ENCODE data around the gene MAPKBP1.

The MAPKBP1 gene

GRCh38 chr15:41848631-41849030 is 74.3 kb downstream of the MAPKBP1 start:
- DNase-seq (ENCODE audit: low read depth), result peak; percentile 59

- no peak for DNase-seq (ENCODE audit: low read depth)
Measured at GRCh38 chr15:41849204-41849603, 74.9 kb downstream of the MAPKBP1 start.

GRCh38 chr15:41849861-41850260 is 75.6 kb downstream of the MAPKBP1 start:
- no peak for DNase-seq (ENCODE audit: low read depth)

- DNase-seq (ENCODE audit: low read depth), result no peak
Measured at GRCh38 chr15:41850482-41851166, 76.3 kb downstream of the MAPKBP1 start.

GRCh38 chr15:41851167-41851523 is 76.9 kb downstream of the MAPKBP1 start:
- DNase-seq (ENCODE audit: low read depth), result no peak

GRCh38 chr15:41851755-41852370 is 77.6 kb downstream of the MAPKBP1 start:
- no peak for DNase-seq (ENCODE audit: low read depth)

- no peak for DNase-seq (ENCODE audit: low read depth)
Measured at GRCh38 chr15:41852736-41853590, 78.7 kb downstream of the MAPKBP1 start.

- no peak for DNase-seq (ENCODE audit: low read depth)
Measured at GRCh38 chr15:41853831-41854230, 79.5 kb downstream of the MAPKBP1 start.

- DNase-seq (ENCODE audit: low read depth), result no peak
Measured at GRCh38 chr15:41854443-41854842, 80.2 kb downstream of the MAPKBP1 start.

- no peak for DNase-seq (ENCODE audit: low read depth)
Measured at GRCh38 chr15:41855261-41855961, 81.1 kb downstream of the MAPKBP1 start.

- no peak for DNase-seq (ENCODE audit: low read depth)
Measured at GRCh38 chr15:41856262-41856661, 82.0 kb downstream of the MAPKBP1 start.

- no peak for DNase-seq (ENCODE audit: low read depth)
Measured at GRCh38 chr15:41856716-41857115, 82.4 kb downstream of the MAPKBP1 start.

- no peak for DNase-seq (ENCODE audit: low read depth)
Measured at GRCh38 chr15:41857316-41857715, 83.0 kb downstream of the MAPKBP1 start.

GRCh38 chr15:41858756-41859155 is 84.5 kb downstream of the MAPKBP1 start:
- DNase-seq (ENCODE audit: low read depth), result no peak

- no peak for DNase-seq (ENCODE audit: low read depth)
Measured at GRCh38 chr15:41860049-41860828, 86.0 kb downstream of the MAPKBP1 start.

- DNase-seq (ENCODE audit: low read depth), result no peak
Measured at GRCh38 chr15:41861736-41862356, 87.6 kb downstream of the MAPKBP1 start.

- DNase-seq (ENCODE audit: low read depth), result no peak
Measured at GRCh38 chr15:41862515-41863116, 88.3 kb downstream of the MAPKBP1 start.

GRCh38 chr15:41865490-41866055 is 91.3 kb downstream of the MAPKBP1 start:
- DNase-seq (ENCODE audit: low read depth), result no peak

- no peak for DNase-seq (ENCODE audit: low read depth)
Measured at GRCh38 chr15:41866263-41866703, 92.0 kb downstream of the MAPKBP1 start.

- no peak for DNase-seq (ENCODE audit: low read depth)
Measured at GRCh38 chr15:41866872-41867579, 92.7 kb downstream of the MAPKBP1 start.
